B cell (primary cell): ENCODE data around the gene CDT1. TPM values are rescaled to one million over a fixed set of nuclear protein-coding genes. Genes with fewer than 3 reads are reported as not detected.

ENCODE experiments used
- ATAC-seq: fragments of 200-7000 bp; cut with Tn5 transposase; one replicate; pipeline ENCODE4 v1.10.0; 2021; ENCODE audit warnings: low read depth, mild to moderate bottlenecking, moderate number of reproducible peaks, moderate library complexity
- CTCF ChIA-PET: fragments of 350-600 bp; sonication (Branson Sonifier 250); formaldehyde crosslinking; loops from one replicate; lab custom pipeline; 2021; ENCODE audit warnings: antibody characterized with exemption, inconsistent platforms; lab: Charles Lee
- POLR2A ChIA-PET: fragments of 350-600 bp; sonication (Branson Sonifier 250); formaldehyde crosslinking; loops from one replicate; lab custom pipeline; 2021; ENCODE audit warnings: antibody characterized with exemption; lab: Charles Lee
- DNase-seq: peaks from one replicate; pipeline ENCODE4 v3.0.0; 2013
- H2AFZ ChIP-seq: 2 replicates; pipeline ENCODE4 v1.6.1; 2012; ENCODE audit warnings: mild to moderate bottlenecking, low read depth, low read length; ENCODE audit not compliant: insufficient read depth, poor library complexity, severe bottlenecking
- H3K27ac ChIP-seq, 2 donors: 1 replicate in 1 of 2; 2 replicates in 1 of 2; pipeline ENCODE4 v1.5.1; 2012 to 2013; ENCODE audit warnings: low read length in 2 of 2, mild to moderate bottlenecking in 2 of 2, moderate library complexity in 1 of 2
- H3K27me3 ChIP-seq, 4 experiments: fragments of 200-600 bp in 1 of 4; sonication (generic) in 1 of 4; replicated peaks in 1 of 4; 1 replicate in 2 of 4; 2 replicates in 2 of 4; pipeline versions ENCODE4 v1.6.1 to v1.7.0; 2013 to 2016; ENCODE audit warnings: low read length in 3 of 4, mild to moderate bottlenecking in 2 of 4, mixed read lengths in 1 of 4, moderate library complexity in 1 of 4; ENCODE audit not compliant: insufficient read depth in 4 of 4, control insufficient read depth in 3 of 4; ENCODE audit errors: control extremely low read depth in 1 of 4
- H3K36me3 ChIP-seq, 2 experiments: replicated peaks in 1 of 2; 1 replicate in 1 of 2; 2 replicates in 1 of 2; pipeline versions ENCODE4 v1.6.1 to v1.7.1; 2013; ENCODE audit warnings: low read length in 1 of 2; ENCODE audit not compliant: insufficient read depth in 2 of 2, control insufficient read depth in 1 of 2; ENCODE audit errors: control extremely low read depth in 1 of 2, extremely low read depth in 1 of 2
- H3K4me1 ChIP-seq, 2 donors: fragments of 200-600 bp in 1 of 2; sonication (generic) in 1 of 2; 1 replicate in 1 of 2; 2 replicates in 1 of 2; pipeline versions ENCODE4 v1.5.1 to v1.6.1; 2013 to 2017; ENCODE audit warnings: low read length in 2 of 2; ENCODE audit not compliant: control insufficient read depth in 2 of 2, insufficient read depth in 2 of 2
- H3K4me2 ChIP-seq: replicated peaks from 2 replicates; pipeline ENCODE3; 2012; ENCODE audit warnings: mild to moderate bottlenecking, low read depth, low read length; ENCODE audit not compliant: poor library complexity, severe bottlenecking
- H3K4me3 ChIP-seq, 5 experiments: fragments of 200-600 bp in 1 of 5; sonication (generic) in 1 of 5; 1 replicate in 3 of 5; 2 replicates in 2 of 5; pipeline versions ENCODE4 v1.5.1 to v1.7.0; 2011 to 2016; ENCODE audit warnings: low read length in 4 of 5, mild to moderate bottlenecking in 4 of 5, low read depth in 2 of 5, control low read depth in 1 of 5, moderate library complexity in 1 of 5; ENCODE audit not compliant: insufficient read depth in 1 of 5; ENCODE audit errors: control extremely low read depth in 1 of 5, extremely low read depth in 1 of 5
- H3K79me2 ChIP-seq: fragments of 200-600 bp; sonication (generic); one replicate; pipeline ENCODE4 v1.6.0; 2016; ENCODE audit warnings: low read length; ENCODE audit not compliant: control insufficient read depth, insufficient read depth
- H3K9ac ChIP-seq: fragments of 200-600 bp; sonication (generic); 2 replicates; pipeline ENCODE4 v1.6.1; 2017; ENCODE audit warnings: mild to moderate bottlenecking, low read length, moderate library complexity
- H3K9me3 ChIP-seq, 3 donors: one replicate each; pipeline versions ENCODE4 v1.6.1 to v1.7.1; 2013; ENCODE audit warnings: low read length in 2 of 3; ENCODE audit not compliant: control insufficient read depth in 2 of 3, insufficient read depth in 1 of 3; ENCODE audit errors: control extremely low read depth in 1 of 3
- H4K20me1 ChIP-seq: 2 replicates; pipeline ENCODE4 v1.6.0; 2012; ENCODE audit warnings: mild to moderate bottlenecking, low read length; ENCODE audit not compliant: insufficient read depth, control insufficient read depth, poor library complexity, severe bottlenecking
- H3K27ac Mint-ChIP-seq: one replicate; pipeline ENCODE4 v1.8.0; 2021; ENCODE audit warnings: mixed read lengths
- H3K27me3 Mint-ChIP-seq: one replicate; pipeline ENCODE4 v1.8.0; 2021; ENCODE audit warnings: mixed read lengths
- H3K4me1 Mint-ChIP-seq: one replicate; pipeline ENCODE4 v1.8.0; 2021; ENCODE audit warnings: mixed read lengths
- H3K4me3 Mint-ChIP-seq: one replicate; pipeline ENCODE4 v1.8.0; 2021; ENCODE audit warnings: mixed read lengths
- H3K9me3 Mint-ChIP-seq: one replicate; pipeline ENCODE4 v1.8.0; 2022; ENCODE audit warnings: mixed read lengths; ENCODE audit not compliant: insufficient read depth
- CTCF ChIP-seq: fragments of 200-600 bp; IDR thresholded peaks from one replicate; pipeline ENCODE4 v1.8.0; 2022; ENCODE audit warnings: antibody characterized with exemption, mild to moderate bottlenecking
- EZH2 ChIP-seq: IDR thresholded peaks from 2 replicates; pipeline ENCODE4 v1.6.1; 2012; ENCODE audit warnings: borderline replicate concordance, low read depth, mild to moderate bottlenecking, moderate library complexity, low read length; ENCODE audit not compliant: insufficient read depth, poor library complexity, severe bottlenecking
- WGBS: methylation state at CpG from one replicate; pipeline ENCODE4 v1.1.5; 2013; ENCODE audit warnings: missing lambda C conversion rate; ENCODE audit not compliant: insufficient coverage; 5-methylcytosine and 5-hydroxymethylcytosine counted together
- intact Hi-C: fragments of 100-400 bp; cut with micrococcal nuclease; formaldehyde crosslinking; loops from one replicate; pipeline ENCODE4 v1.10.0; 2022
- polyA plus RNA-seq: library from polyadenylated mRNA; depleted of rRNA; stranded (reverse); fragments of >200 nt; gene quantifications from 2 replicates; pipeline ENCODE4 v1.2.3, GENCODE V29; 2012
- total RNA-seq, 2 donors: library from RNA; stranded (reverse); fragments of 120-200 nt in 1 of 2; gene quantifications; 1 replicate in 1 of 2; 2 replicates in 1 of 2; pipeline versions ENCODE4 v1.2.3 to v1.2.4, GENCODE V29; 2013 to 2022

Gene CDT1
- total and polyA plus RNA-seq, 2 donors (not counting 1 experiment from before 2014, with no cell fraction given), result 0.27 to 0.36 TPM

- peaks cover 0 to 2% of the 10 kb centered on the region in 2 experiments for H3K36me3 ChIP-seq
- H3K4me1 ChIP-seq, result peaks cover 0 to 16% of the 10 kb centered on the region in 2 donors
- ChIA-PET CTCF (interaction anchor here (1.3 to 6.3 kb wide), 3 partner anchors 18 to 55 kb away, joined by 3 to 34 read pairs (median 6); partner anchors contain the start of gene APRT), POLR2A (interaction anchor here (1.4 kb wide), 1 partner anchor 11 kb away, joined by 3 read pairs; no protein-coding TSS in a partner anchor)
- no peak for ATAC-seq
- Mint-ChIP-seq H3K27ac (no peak overlapping the region), H3K9me3 (no peaks in the 10 kb centered on the region), H3K27me3 (no peaks in the 10 kb centered on the region), H3K4me3 (no peak overlapping the region), H3K4me1 (peaks cover 28% of the 10 kb centered on the region)
- H3K79me2 ChIP-seq, result peaks cover 83% of the 10 kb centered on the region
- TF ChIP-seq EZH2 (no peak), CTCF (no peak)
- H3K9me3 ChIP-seq, result peaks cover 0 to 17% (median 0%) of the 10 kb centered on the region in 3 donors
- H3K4me3 ChIP-seq, result no peak overlapping the region
- no peak overlapping the region for H2AFZ ChIP-seq
- no peak for DNase-seq
- peaks cover 81% of the 10 kb centered on the region for H4K20me1 ChIP-seq
- no peak overlapping the region for H3K9ac ChIP-seq
- no peaks in the 10 kb centered on the region for H3K27me3 ChIP-seq
- 87% methylated on average over 23 of the region's 23 CpGs for whole genome bisulfite sequencing
- intact Hi-C loops, result no loop called here
- no peak overlapping the region for H3K4me2 ChIP-seq
- no peak overlapping the region for H3K27ac ChIP-seq
These were observed 47.7 kb upstream of the CDT1 start for GRCh38 chr16:88755745-88756443.
